Measurements from ENCODE around the gene ISOC1.

The ISOC1 gene

DNA sequence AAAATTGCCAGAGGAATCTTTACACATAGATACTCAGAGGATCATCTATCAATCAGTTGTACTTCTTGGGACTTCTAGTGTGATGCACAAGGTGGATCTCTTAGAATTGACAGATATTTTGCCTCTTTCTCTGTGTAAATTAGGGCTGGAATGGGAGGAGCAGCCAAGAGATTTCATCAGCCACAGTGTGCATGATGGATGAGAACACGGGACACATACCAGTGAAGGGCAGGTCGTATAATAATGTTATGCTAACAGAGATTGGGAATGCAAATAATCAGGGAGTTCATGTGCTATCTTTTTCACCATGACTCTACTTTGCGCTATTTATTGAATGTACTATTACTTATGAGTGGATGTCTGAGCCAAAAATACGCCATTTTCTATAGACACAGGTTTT lies 43.3 kb upstream of the ISOC1 start:
- no peak for DNase-seq (ENCODE audit: low spot score)
- Histone ChIP-seq H3K27ac (ENCODE audit: poor library complexity, severe bottlenecking) (no peak overlapping the region), H3K4me1 (ENCODE audit: insufficient read depth, poor library complexity, severe bottlenecking) (no peaks in the 10 kb centered on the region), H3K4me3 (ENCODE audit: severe bottlenecking) (no peak overlapping the region), H3K36me3 (ENCODE audit: low read depth) (no peaks in the 10 kb centered on the region), H3K9me3 (ENCODE audit: severe bottlenecking) (no peaks in the 10 kb centered on the region), H3K27me3 (ENCODE audit: insufficient read depth, poor library complexity, severe bottlenecking) (no peaks in the 10 kb centered on the region)
- no peak for TF ChIP-seq CTCF (IDR thresholded peaks at IDR 0.05; ENCODE audit: poor library complexity, severe bottlenecking)
- ATAC-seq (ENCODE audit: low read depth), result peak; percentile 35; the same call in 1 of the 3 replicates

DNA sequence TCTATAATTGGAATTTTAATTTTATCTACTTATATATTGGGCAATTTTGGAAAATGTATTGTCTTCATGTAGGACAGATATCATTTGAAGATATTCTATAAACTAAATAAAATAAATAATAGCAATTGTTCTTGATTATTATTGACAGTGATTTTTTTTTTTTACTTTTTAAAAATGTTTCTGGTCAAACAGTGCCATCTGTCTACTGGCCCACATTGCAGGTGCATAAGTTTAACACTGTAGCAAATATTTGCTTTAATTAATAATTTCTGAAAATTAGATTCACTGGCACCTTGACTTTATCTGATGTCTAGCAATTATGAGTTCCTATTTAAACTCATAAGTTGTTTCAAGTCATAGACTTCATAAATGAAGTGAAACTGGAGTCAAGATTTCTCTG lies 41.1 kb upstream of the ISOC1 start:
- Histone ChIP-seq H3K4me1 (ENCODE audit: insufficient read depth, poor library complexity, severe bottlenecking) (no peaks in the 10 kb centered on the region), H3K9me3 (ENCODE audit: severe bottlenecking) (no peaks in the 10 kb centered on the region), H3K4me3 (ENCODE audit: severe bottlenecking) (no peak overlapping the region), H3K27ac (ENCODE audit: poor library complexity, severe bottlenecking) (no peak overlapping the region), H3K36me3 (ENCODE audit: low read depth) (no peaks in the 10 kb centered on the region), H3K27me3 (ENCODE audit: insufficient read depth, poor library complexity, severe bottlenecking) (no peaks in the 10 kb centered on the region)
- no peak for DNase-seq (ENCODE audit: low spot score)
- TF ChIP-seq CTCF (IDR thresholded peaks at IDR 0.05; ENCODE audit: poor library complexity, severe bottlenecking), result peak; percentile 42
- no peak for ATAC-seq (ENCODE audit: low read depth)

GRCh38 chr5:129057329-129057728 lies 37.2 kb upstream of the ISOC1 start:
- Histone ChIP-seq H3K36me3 (ENCODE audit: low read depth) (no peaks in the 10 kb centered on the region), H3K4me3 (ENCODE audit: severe bottlenecking) (no peak overlapping the region), H3K27me3 (ENCODE audit: insufficient read depth, poor library complexity, severe bottlenecking) (no peaks in the 10 kb centered on the region), H3K9me3 (ENCODE audit: severe bottlenecking) (no peaks in the 10 kb centered on the region), H3K4me1 (ENCODE audit: insufficient read depth, poor library complexity, severe bottlenecking) (no peaks in the 10 kb centered on the region), H3K27ac (ENCODE audit: poor library complexity, severe bottlenecking) (no peak overlapping the region)
- no peak for DNase-seq (ENCODE audit: low spot score)
- TF ChIP-seq CTCF (IDR thresholded peaks at IDR 0.05; ENCODE audit: poor library complexity, severe bottlenecking), result no peak
- ATAC-seq (ENCODE audit: low read depth), result no peak

DNA sequence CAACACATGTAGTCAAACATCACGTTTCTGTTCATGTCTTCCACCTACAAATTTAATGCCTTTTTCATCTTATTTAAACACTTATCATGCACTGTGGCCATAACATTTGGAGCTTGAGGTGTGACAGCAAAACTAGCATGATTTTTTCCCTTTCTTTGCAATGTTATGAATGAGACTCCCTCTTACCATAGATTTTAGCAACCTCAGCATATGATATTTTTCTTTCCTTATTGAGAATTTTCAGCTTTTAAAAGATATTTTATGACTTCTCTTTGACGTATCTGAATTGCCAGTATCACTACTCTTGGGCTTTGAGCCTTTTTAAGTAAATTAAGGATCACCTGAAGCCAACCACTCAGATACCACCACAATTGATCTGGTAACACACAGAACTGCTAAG lies 32.7 kb upstream of the ISOC1 start:
- H3K27me3 ChIP-seq (ENCODE audit: insufficient read depth, poor library complexity, severe bottlenecking), result no peaks in the 10 kb centered on the region
- ATAC-seq (ENCODE audit: low read depth) (no peak), DNase-seq (ENCODE audit: low spot score) (no peak)
- H3K4me1 ChIP-seq (ENCODE audit: insufficient read depth, poor library complexity, severe bottlenecking), result no peaks in the 10 kb centered on the region
- no peaks in the 10 kb centered on the region for H3K36me3 ChIP-seq (ENCODE audit: low read depth)
- TF ChIP-seq CTCF (IDR thresholded peaks at IDR 0.05; ENCODE audit: poor library complexity, severe bottlenecking), result no peak
- no peak overlapping the region for H3K4me3 ChIP-seq (ENCODE audit: severe bottlenecking)
- no peaks in the 10 kb centered on the region for H3K9me3 ChIP-seq (ENCODE audit: severe bottlenecking)
- no peak overlapping the region for H3K27ac ChIP-seq (ENCODE audit: poor library complexity, severe bottlenecking)

- H3K36me3 ChIP-seq (ENCODE audit: low read depth), result no peaks in the 10 kb centered on the region
- TF ChIP-seq CTCF (IDR thresholded peaks at IDR 0.05; ENCODE audit: poor library complexity, severe bottlenecking), result no peak
- ATAC-seq (ENCODE audit: low read depth), result 0 out of 3 replicates have a peak, but pooled peaks have one; percentile 40
- H3K27me3 ChIP-seq (ENCODE audit: insufficient read depth, poor library complexity, severe bottlenecking), result peaks cover 6% of the 10 kb centered on the region
- no peak for DNase-seq (ENCODE audit: low spot score)
- no peak overlapping the region for H3K4me3 ChIP-seq (ENCODE audit: severe bottlenecking)
- H3K4me1 ChIP-seq (ENCODE audit: insufficient read depth, poor library complexity, severe bottlenecking), result no peaks in the 10 kb centered on the region
- no peak overlapping the region for H3K27ac ChIP-seq (ENCODE audit: poor library complexity, severe bottlenecking)
- H3K9me3 ChIP-seq (ENCODE audit: severe bottlenecking), result no peaks in the 10 kb centered on the region
Measured at GRCh38 chr5:129063483-129064113, 31.0 kb upstream of the ISOC1 start.
